B cell (primary cell): ENCODE results near the gene SLC49A3. TPM values are rescaled to one million over a fixed set of nuclear protein-coding genes. Genes with fewer than 3 reads are reported as not detected.

Experiments used
- ATAC-seq: fragments of 200-7000 bp; cut with Tn5 transposase; one replicate; pipeline ENCODE4 v1.10.0; 2021; ENCODE audit warnings: low read depth, mild to moderate bottlenecking, moderate number of reproducible peaks, moderate library complexity
- CTCF ChIA-PET: fragments of 350-600 bp; sonication (Branson Sonifier 250); formaldehyde crosslinking; loops from one replicate; lab custom pipeline; 2021; ENCODE audit warnings: antibody characterized with exemption, inconsistent platforms; lab: Charles Lee
- POLR2A ChIA-PET: fragments of 350-600 bp; sonication (Branson Sonifier 250); formaldehyde crosslinking; loops from one replicate; lab custom pipeline; 2021; ENCODE audit warnings: antibody characterized with exemption; lab: Charles Lee
- DNase-seq: peaks from one replicate; pipeline ENCODE4 v3.0.0; 2013
- H2AFZ ChIP-seq: 2 replicates; pipeline ENCODE4 v1.6.1; 2012; ENCODE audit warnings: mild to moderate bottlenecking, low read depth, low read length; ENCODE audit not compliant: insufficient read depth, poor library complexity, severe bottlenecking
- H3K27ac ChIP-seq, 2 donors: 1 replicate in 1 of 2; 2 replicates in 1 of 2; pipeline ENCODE4 v1.5.1; 2012 to 2013; ENCODE audit warnings: low read length in 2 of 2, mild to moderate bottlenecking in 2 of 2, moderate library complexity in 1 of 2
- H3K27me3 ChIP-seq, 4 experiments: fragments of 200-600 bp in 1 of 4; sonication (generic) in 1 of 4; replicated peaks in 1 of 4; 1 replicate in 2 of 4; 2 replicates in 2 of 4; pipeline versions ENCODE4 v1.6.1 to v1.7.0; 2013 to 2016; ENCODE audit warnings: low read length in 3 of 4, mild to moderate bottlenecking in 2 of 4, mixed read lengths in 1 of 4, moderate library complexity in 1 of 4; ENCODE audit not compliant: insufficient read depth in 4 of 4, control insufficient read depth in 3 of 4; ENCODE audit errors: control extremely low read depth in 1 of 4
- H3K36me3 ChIP-seq, 2 experiments: replicated peaks in 1 of 2; 1 replicate in 1 of 2; 2 replicates in 1 of 2; pipeline versions ENCODE4 v1.6.1 to v1.7.1; 2013; ENCODE audit warnings: low read length in 1 of 2; ENCODE audit not compliant: insufficient read depth in 2 of 2, control insufficient read depth in 1 of 2; ENCODE audit errors: control extremely low read depth in 1 of 2, extremely low read depth in 1 of 2
- H3K4me1 ChIP-seq, 2 donors: fragments of 200-600 bp in 1 of 2; sonication (generic) in 1 of 2; 1 replicate in 1 of 2; 2 replicates in 1 of 2; pipeline versions ENCODE4 v1.5.1 to v1.6.1; 2013 to 2017; ENCODE audit warnings: low read length in 2 of 2; ENCODE audit not compliant: control insufficient read depth in 2 of 2, insufficient read depth in 2 of 2
- H3K4me2 ChIP-seq: replicated peaks from 2 replicates; pipeline ENCODE3; 2012; ENCODE audit warnings: mild to moderate bottlenecking, low read depth, low read length; ENCODE audit not compliant: poor library complexity, severe bottlenecking
- H3K4me3 ChIP-seq, 5 experiments: fragments of 200-600 bp in 1 of 5; sonication (generic) in 1 of 5; 1 replicate in 3 of 5; 2 replicates in 2 of 5; pipeline versions ENCODE4 v1.5.1 to v1.7.0; 2011 to 2016; ENCODE audit warnings: low read length in 4 of 5, mild to moderate bottlenecking in 4 of 5, low read depth in 2 of 5, control low read depth in 1 of 5, moderate library complexity in 1 of 5; ENCODE audit not compliant: insufficient read depth in 1 of 5; ENCODE audit errors: control extremely low read depth in 1 of 5, extremely low read depth in 1 of 5
- H3K79me2 ChIP-seq: fragments of 200-600 bp; sonication (generic); one replicate; pipeline ENCODE4 v1.6.0; 2016; ENCODE audit warnings: low read length; ENCODE audit not compliant: control insufficient read depth, insufficient read depth
- H3K9ac ChIP-seq: fragments of 200-600 bp; sonication (generic); 2 replicates; pipeline ENCODE4 v1.6.1; 2017; ENCODE audit warnings: mild to moderate bottlenecking, low read length, moderate library complexity
- H3K9me3 ChIP-seq, 3 donors: one replicate each; pipeline versions ENCODE4 v1.6.1 to v1.7.1; 2013; ENCODE audit warnings: low read length in 2 of 3; ENCODE audit not compliant: control insufficient read depth in 2 of 3, insufficient read depth in 1 of 3; ENCODE audit errors: control extremely low read depth in 1 of 3
- H4K20me1 ChIP-seq: 2 replicates; pipeline ENCODE4 v1.6.0; 2012; ENCODE audit warnings: mild to moderate bottlenecking, low read length; ENCODE audit not compliant: insufficient read depth, control insufficient read depth, poor library complexity, severe bottlenecking
- H3K27ac Mint-ChIP-seq: one replicate; pipeline ENCODE4 v1.8.0; 2021; ENCODE audit warnings: mixed read lengths
- H3K27me3 Mint-ChIP-seq: one replicate; pipeline ENCODE4 v1.8.0; 2021; ENCODE audit warnings: mixed read lengths
- H3K4me1 Mint-ChIP-seq: one replicate; pipeline ENCODE4 v1.8.0; 2021; ENCODE audit warnings: mixed read lengths
- H3K4me3 Mint-ChIP-seq: one replicate; pipeline ENCODE4 v1.8.0; 2021; ENCODE audit warnings: mixed read lengths
- H3K9me3 Mint-ChIP-seq: one replicate; pipeline ENCODE4 v1.8.0; 2022; ENCODE audit warnings: mixed read lengths; ENCODE audit not compliant: insufficient read depth
- CTCF ChIP-seq: fragments of 200-600 bp; IDR thresholded peaks from one replicate; pipeline ENCODE4 v1.8.0; 2022; ENCODE audit warnings: antibody characterized with exemption, mild to moderate bottlenecking
- EZH2 ChIP-seq: IDR thresholded peaks from 2 replicates; pipeline ENCODE4 v1.6.1; 2012; ENCODE audit warnings: borderline replicate concordance, low read depth, mild to moderate bottlenecking, moderate library complexity, low read length; ENCODE audit not compliant: insufficient read depth, poor library complexity, severe bottlenecking
- WGBS: methylation state at CpG from one replicate; pipeline ENCODE4 v1.1.5; 2013; ENCODE audit warnings: missing lambda C conversion rate; ENCODE audit not compliant: insufficient coverage; 5-methylcytosine and 5-hydroxymethylcytosine counted together
- intact Hi-C: fragments of 100-400 bp; cut with micrococcal nuclease; formaldehyde crosslinking; loops from one replicate; pipeline ENCODE4 v1.10.0; 2022
- polyA plus RNA-seq: library from polyadenylated mRNA; depleted of rRNA; stranded (reverse); fragments of >200 nt; gene quantifications from 2 replicates; pipeline ENCODE4 v1.2.3, GENCODE V29; 2012
- total RNA-seq, 2 donors: library from RNA; stranded (reverse); fragments of 120-200 nt in 1 of 2; gene quantifications; 1 replicate in 1 of 2; 2 replicates in 1 of 2; pipeline versions ENCODE4 v1.2.3 to v1.2.4, GENCODE V29; 2013 to 2022

Gene SLC49A3
- total and polyA plus RNA-seq, 2 donors (not counting 1 experiment from before 2014, with no cell fraction given): 2.0 to 4.3 TPM

- no peak for DNase-seq
- Histone ChIP-seq H3K9ac (no peak overlapping the region), H3K27ac (no peak overlapping the region), H4K20me1 (peaks cover 48% of the 10 kb centered on the region), H3K4me2 (peak overlapping the region; percentile 16), H3K9me3 (no peaks in the 10 kb centered on the region), H3K27me3 (no peaks in the 10 kb centered on the region), H3K79me2 (peaks cover 80% of the 10 kb centered on the region), H3K36me3 (peaks cover 0 to 4% of the 10 kb centered on the region in 2 experiments), H2AFZ (no peak overlapping the region), H3K4me3 (no peak overlapping the region), H3K4me1 (peaks cover 17 to 30% of the 10 kb centered on the region in 2 donors)
- Mint-ChIP-seq H3K27ac (no peak overlapping the region), H3K27me3 (no peaks in the 10 kb centered on the region), H3K4me1 (peaks cover 31% of the 10 kb centered on the region), H3K9me3 (no peaks in the 10 kb centered on the region), H3K4me3 (peak overlapping the region; percentile 64)
- TF ChIP-seq EZH2 (no peak), CTCF (no peak)
- 97% methylated on average over 11 of the region's 11 CpGs for WGBS
- intact Hi-C loops: loop anchor here (10.0 kb wide), 1 partner anchor 227 kb away; the partner anchor contains the start of genes GAK and TMEM175
- ChIA-PET CTCF (interaction anchor here (0.5 to 0.8 kb wide), 2 partner anchors 34 to 410 kb away, joined by 3 read pairs; no protein-coding TSS in a partner anchor), POLR2A (no interaction called here)
- no peak for ATAC-seq
These were observed 19.1 kb upstream of the SLC49A3 start for GRCh38 chr4:707929-708630.
